A673 (cell line): ENCODE measurements around the gene BBX. TPM values are rescaled to one million over a fixed set of nuclear protein-coding genes. Genes with fewer than 3 reads are reported as not detected.

ENCODE experiments used
- BruUV-seq: library from RNA; stranded (reverse); fragments of 400-500 nt; replicated peaks from 2 replicates; lab custom pipeline; 2021; lab: Mats Ljungman, UMichigan
- CTCF ChIA-PET: fragments of 300-600 bp; sonication (Branson Sonifier 250); formaldehyde crosslinking; loops from one replicate; lab custom pipeline; 2022; ENCODE audit warnings: antibody characterized with exemption; lab: Charles Lee
- POLR2A ChIA-PET: fragments of 300-600 bp; sonication (Branson Sonifier 250); formaldehyde crosslinking; loops from one replicate; lab custom pipeline; 2022; ENCODE audit warnings: antibody characterized with exemption; ENCODE audit not compliant: low non-redundant PET; lab: Charles Lee
- DNase-seq: peaks from one replicate; pipeline ENCODE4 v3.0.0-alpha.2; 2015; ENCODE audit warnings: low spot score
- H3K27ac ChIP-seq: fragments of 200-600 bp; sonication (generic); 2 replicates; pipeline ENCODE4 v1.5.1; 2016; ENCODE audit warnings: mixed run types, low read depth, mild to moderate bottlenecking, mixed read lengths, antibody characterized with exemption, low read length; ENCODE audit not compliant: poor library complexity, severe bottlenecking
- H3K27me3 ChIP-seq: fragments of 200-600 bp; sonication (generic); replicated peaks from 2 replicates; pipeline ENCODE4 v1.6.1; 2017; ENCODE audit warnings: mixed run types, low read depth, mild to moderate bottlenecking, mixed read lengths, antibody characterized with exemption, low read length; ENCODE audit not compliant: insufficient read depth, poor library complexity
- H3K36me3 ChIP-seq: fragments of 200-600 bp; sonication (generic); 2 replicates; pipeline ENCODE4 v1.6.1; 2016; ENCODE audit warnings: mixed run types, mild to moderate bottlenecking, mixed read lengths, antibody characterized with exemption, low read length; ENCODE audit not compliant: insufficient read depth, poor library complexity, severe bottlenecking
- H3K4me1 ChIP-seq: fragments of 200-600 bp; sonication (generic); 2 replicates; pipeline ENCODE4 v1.6.1; 2017; ENCODE audit warnings: mixed run types, mild to moderate bottlenecking, mixed read lengths, antibody characterized with exemption, low read length; ENCODE audit not compliant: insufficient read depth, poor library complexity, severe bottlenecking
- H3K4me3 ChIP-seq: fragments of 200-600 bp; sonication (generic); 2 replicates; pipeline ENCODE4 v1.5.1; 2016; ENCODE audit warnings: low read depth, mixed run types, mild to moderate bottlenecking, mixed read lengths, low read length; ENCODE audit not compliant: poor library complexity, severe bottlenecking
- H3K9me3 ChIP-seq: fragments of 200-600 bp; sonication (generic); 2 replicates; pipeline ENCODE4 v1.6.1; 2016; ENCODE audit warnings: mixed run types, low read depth, mild to moderate bottlenecking, mixed read lengths, antibody characterized with exemption, low read length; ENCODE audit not compliant: poor library complexity, severe bottlenecking
- EZH2 ChIP-seq: fragments of 200-600 bp; sonication (generic); IDR thresholded peaks from 2 replicates; pipeline ENCODE4 v1.6.1; 2017; ENCODE audit warnings: borderline replicate concordance, low read depth, mild to moderate bottlenecking, mixed read lengths, antibody characterized with exemption, low read length; ENCODE audit not compliant: poor library complexity, severe bottlenecking
- intact Hi-C: fragments of 100-400 bp; cut with micrococcal nuclease; formaldehyde crosslinking; loops from one replicate; pipeline ENCODE4 v1.10.0; 2022; ENCODE audit not compliant: unreplicated experiment
- total RNA-seq: library from RNA; stranded (reverse); gene quantifications from 2 replicates; pipeline ENCODE4 v1.2.3, GENCODE V29; 2021
- TF ChIP-seq, protein P1 (sequence below): fragments of 300-800, 200-600 bp; sonication (generic); conservative IDR thresholded peaks from 2 replicates; pipeline ENCODE4 v1.5.1; 2017; ENCODE audit warnings: low read depth, mild to moderate bottlenecking, antibody characterized with exemption, low read length, moderate library complexity, mixed read lengths

The BBX gene
- total RNA-seq, 1 experiment from 2014 or later: 28.9 TPM

DNA sequence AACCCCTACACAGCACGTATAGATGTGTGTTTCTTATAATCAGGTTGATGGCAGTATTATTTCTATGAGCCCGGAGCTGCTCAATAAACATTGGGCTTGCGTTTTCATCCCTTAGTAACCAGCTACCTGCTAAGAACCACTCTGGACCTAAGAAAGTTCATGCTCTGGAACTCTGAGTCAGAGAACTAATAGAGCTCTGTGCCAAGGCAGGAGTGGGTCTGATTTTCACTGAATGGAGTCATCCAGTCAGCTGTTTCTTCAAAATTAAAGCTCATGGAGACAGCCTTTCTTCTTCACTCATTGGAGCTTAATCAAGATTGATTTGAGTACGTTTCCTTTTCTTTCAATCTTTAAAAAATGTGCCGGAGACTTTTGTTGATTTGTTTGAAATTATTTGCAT is 145.7 kb downstream of the BBX start:
- CTCF ChIA-PET: no interaction called here
- POLR2A ChIA-PET: no interaction called here
- Histone ChIP-seq H3K27me3 (no peaks in the 10 kb centered on the region), H3K4me3 (no peak overlapping the region), H3K27ac (no peak overlapping the region), H3K4me1 (peaks cover 5% of the 10 kb centered on the region), H3K36me3 (no peaks in the 10 kb centered on the region), H3K9me3 (no peaks in the 10 kb centered on the region)
- no peak for DNase-seq
- intact Hi-C loops: no loop called here
- no TSS peak for BruUV-seq
- no peak for TF ChIP-seq EZH2

DNA sequence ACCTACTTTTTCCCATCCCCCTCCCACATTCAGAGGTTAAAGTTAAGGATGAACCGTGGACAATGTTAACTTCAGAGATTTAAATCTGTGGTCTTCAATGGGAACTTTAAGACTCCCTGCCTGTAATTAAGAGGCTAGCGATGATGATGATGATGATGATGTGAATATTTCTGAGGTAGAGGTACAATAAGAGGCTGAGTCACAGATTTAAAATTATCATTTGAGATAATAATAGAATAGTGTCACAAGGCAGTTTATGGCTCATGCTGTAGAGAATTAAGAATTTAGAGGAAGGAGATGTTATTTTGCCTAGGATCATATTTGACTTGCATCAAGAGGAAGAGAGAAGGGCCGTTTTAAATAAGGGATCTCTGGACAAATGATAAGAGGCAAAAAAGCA is 146.2 kb downstream of the BBX start:
- TF ChIP-seq, protein P1, sequence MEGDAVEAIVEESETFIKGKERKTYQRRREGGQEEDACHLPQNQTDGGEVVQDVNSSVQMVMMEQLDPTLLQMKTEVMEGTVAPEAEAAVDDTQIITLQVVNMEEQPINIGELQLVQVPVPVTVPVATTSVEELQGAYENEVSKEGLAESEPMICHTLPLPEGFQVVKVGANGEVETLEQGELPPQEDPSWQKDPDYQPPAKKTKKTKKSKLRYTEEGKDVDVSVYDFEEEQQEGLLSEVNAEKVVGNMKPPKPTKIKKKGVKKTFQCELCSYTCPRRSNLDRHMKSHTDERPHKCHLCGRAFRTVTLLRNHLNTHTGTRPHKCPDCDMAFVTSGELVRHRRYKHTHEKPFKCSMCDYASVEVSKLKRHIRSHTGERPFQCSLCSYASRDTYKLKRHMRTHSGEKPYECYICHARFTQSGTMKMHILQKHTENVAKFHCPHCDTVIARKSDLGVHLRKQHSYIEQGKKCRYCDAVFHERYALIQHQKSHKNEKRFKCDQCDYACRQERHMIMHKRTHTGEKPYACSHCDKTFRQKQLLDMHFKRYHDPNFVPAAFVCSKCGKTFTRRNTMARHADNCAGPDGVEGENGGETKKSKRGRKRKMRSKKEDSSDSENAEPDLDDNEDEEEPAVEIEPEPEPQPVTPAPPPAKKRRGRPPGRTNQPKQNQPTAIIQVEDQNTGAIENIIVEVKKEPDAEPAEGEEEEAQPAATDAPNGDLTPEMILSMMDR: no peak
- TF ChIP-seq EZH2: no peak
- Histone ChIP-seq H3K9me3 (no peaks in the 10 kb centered on the region), H3K27me3 (no peaks in the 10 kb centered on the region), H3K27ac (no peak overlapping the region), H3K4me3 (no peak overlapping the region), H3K36me3 (no peaks in the 10 kb centered on the region), H3K4me1 (peaks cover 5% of the 10 kb centered on the region)
- DNase-seq: no peak
- no TSS peak for BruUV-seq
- ChIA-PET POLR2A (no interaction called here), CTCF (no interaction called here)
- intact Hi-C loops: no loop called here

DNA sequence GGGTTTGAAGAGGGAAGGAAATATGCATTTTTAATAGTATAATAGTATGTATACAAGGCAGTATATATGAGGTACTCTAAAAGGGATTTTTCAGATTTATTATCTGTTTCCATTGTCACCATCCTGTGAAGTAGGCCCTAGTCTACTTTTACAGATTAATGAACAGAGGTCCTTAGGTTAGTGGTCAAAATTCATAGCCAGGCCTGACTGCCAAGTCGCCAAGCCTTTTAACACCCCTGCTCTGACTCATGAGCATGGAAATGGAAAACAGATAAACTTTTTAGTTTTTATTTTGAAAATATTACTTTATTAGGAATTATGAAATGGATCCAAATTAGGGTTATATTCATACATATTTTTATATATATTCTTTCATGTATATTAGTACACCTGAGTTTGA is 146.9 kb downstream of the BBX start:
- Histone ChIP-seq H3K9me3 (no peaks in the 10 kb centered on the region), H3K27ac (no peak overlapping the region), H3K27me3 (no peaks in the 10 kb centered on the region), H3K36me3 (no peaks in the 10 kb centered on the region), H3K4me1 (peaks cover 5% of the 10 kb centered on the region), H3K4me3 (no peak overlapping the region)
- no TSS peak for BruUV-seq
- TF ChIP-seq, protein P1: no peak
- DNase-seq: no peak
- intact Hi-C loops: loop anchor here (10.0 kb wide), 1 partner anchor 805 kb away; no protein-coding TSS in a partner anchor
- ChIA-PET POLR2A (interaction anchor here (0.6 kb wide), 1 partner anchor 409 kb away, joined by 4 read pairs; no protein-coding TSS in a partner anchor), CTCF (no interaction called here)

DNA sequence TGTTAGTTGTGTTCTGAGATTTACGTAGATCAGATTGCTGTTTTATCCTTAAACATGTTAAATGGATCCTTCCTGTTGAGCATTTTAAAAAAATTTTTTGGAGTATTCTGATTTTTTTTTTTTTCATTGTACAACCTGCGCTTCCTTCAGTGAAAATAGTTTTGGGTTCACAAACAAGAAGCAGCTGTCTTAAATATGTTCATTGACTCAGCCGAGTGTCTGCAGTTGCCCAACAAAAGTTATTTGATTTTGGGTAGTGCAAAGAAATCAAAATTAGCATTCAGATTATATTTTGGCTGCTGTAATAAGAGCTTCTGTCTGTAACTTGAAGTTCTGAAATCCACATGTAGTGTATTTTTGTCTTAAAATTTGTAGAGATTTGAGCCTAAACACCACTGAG is 148.2 kb downstream of the BBX start:
- H3K4me1 ChIP-seq: no peaks in the 10 kb centered on the region
- H3K27me3 ChIP-seq: no peaks in the 10 kb centered on the region
- POLR2A ChIA-PET: no interaction called here
- H3K9me3 ChIP-seq: no peaks in the 10 kb centered on the region
- no peak overlapping the region for H3K27ac ChIP-seq
- DNase-seq: no peak
- H3K36me3 ChIP-seq: no peaks in the 10 kb centered on the region
- CTCF ChIA-PET: interaction anchor here (0.6 kb wide), 1 partner anchor 175 kb away, joined by 3 read pairs; no protein-coding TSS in a partner anchor
- no peak overlapping the region for H3K4me3 ChIP-seq
- TF ChIP-seq EZH2: no peak
- intact Hi-C loops: loop anchor here (10.0 kb wide), 1 partner anchor 804 kb away; no protein-coding TSS in a partner anchor
- BruUV-seq: no TSS peak
